SK-N-SH (cell line): ENCODE results near the gene MICALL1. TPM values are rescaled to one million over a fixed set of nuclear protein-coding genes. Genes with fewer than 3 reads are reported as not detected.

ENCODE experiments used
- CTCF ChIA-PET: fragments of 300-600, 350-600 bp; formaldehyde crosslinking; extraction: SDS; loops from one replicate; lab custom pipeline; 2021; lab: Yijun Ruan, JAX
- POLR2A ChIA-PET: fragments of 350-600 bp; sonication (Branson Sonifier 250); formaldehyde crosslinking; extraction: SDS; loops from one replicate; lab custom pipeline; 2020; ENCODE audit warnings: antibody characterized with exemption, inconsistent platforms; lab: Yijun Ruan, JAX
- DNase-seq: peaks from one replicate; pipeline ENCODE4 v3.0.0; 2012
- H2AFZ ChIP-seq: fragments of 200-600 bp; sonication (generic); 2 replicates; pipeline ENCODE4 v1.8.1; 2016; ENCODE audit warnings: antibody characterized with exemption, mild to moderate bottlenecking, low read depth
- H3F3A ChIP-seq: fragments of 200-600 bp; sonication (generic); replicated peaks from 2 replicates; pipeline ENCODE3; 2016; ENCODE audit warnings: antibody characterized with exemption, mild to moderate bottlenecking; ENCODE audit not compliant: insufficient read depth
- H3K27ac ChIP-seq, 2 experiments: fragments of 200-500 bp in 1 of 2; fragments of 200-600 bp in 1 of 2; sonication (Bioruptor generic) in 1 of 2; sonication (generic), shearing (Covaris generic) in 1 of 2; 2 replicates each; pipeline versions ENCODE4 v1.5.1 to v1.6.1; 2014 to 2016; ENCODE audit warnings: low read depth in 2 of 2, inconsistent platforms in 1 of 2, low read length in 1 of 2, mild to moderate bottlenecking in 1 of 2, mixed read lengths in 1 of 2
- H3K27me3 ChIP-seq: fragments of 200-600 bp; sonication (generic), shearing (Covaris generic); 2 replicates; pipeline ENCODE4 v1.6.1; 2016; ENCODE audit warnings: mixed run types; ENCODE audit not compliant: insufficient read depth
- H3K36me3 ChIP-seq, 2 experiments: fragments of 200-500 bp in 1 of 2; fragments of 200-600 bp in 1 of 2; sonication (Bioruptor generic) in 1 of 2; sonication (generic) in 1 of 2; replicated peaks in 1 of 2; 2 replicates each; pipeline versions ENCODE3 to v1.5.1; 2014 to 2016; ENCODE audit warnings: low read length in 1 of 2, mild to moderate bottlenecking in 1 of 2; ENCODE audit not compliant: insufficient read depth in 2 of 2, control insufficient read depth in 1 of 2
- H3K4me1 ChIP-seq, 2 experiments: fragments of 200-500 bp in 1 of 2; fragments of 200-600 bp in 1 of 2; sonication (Bioruptor generic) in 1 of 2; sonication (generic), shearing (Covaris generic) in 1 of 2; 2 replicates each; pipeline versions ENCODE4 v1.5.1 to v1.6.1; 2014 to 2016; ENCODE audit warnings: low read depth in 1 of 2, low read length in 1 of 2, mixed run types in 1 of 2; ENCODE audit not compliant: insufficient read depth in 2 of 2, control insufficient read depth in 1 of 2
- H3K4me2 ChIP-seq: fragments of 200-600 bp; sonication (generic), shearing (Covaris generic); 2 replicates; pipeline ENCODE4 v1.6.1; 2017; ENCODE audit warnings: mixed run types
- H3K4me3 ChIP-seq, 2 experiments: fragments of 200-500 bp in 1 of 2; fragments of 200-600 bp in 1 of 2; sonication (Bioruptor generic) in 1 of 2; sonication (generic), shearing (Covaris generic) in 1 of 2; 2 replicates each; pipeline versions ENCODE4 v1.5.1 to v1.8.1; 2014 to 2016; ENCODE audit warnings: low read depth in 2 of 2, inconsistent platforms in 1 of 2, low read length in 1 of 2, mild to moderate bottlenecking in 1 of 2, mixed read lengths in 1 of 2, moderate library complexity in 1 of 2
- H3K79me2 ChIP-seq: fragments of 200-600 bp; sonication (generic); 2 replicates; pipeline ENCODE4 v1.8.1; 2017; ENCODE audit warnings: mild to moderate bottlenecking; ENCODE audit not compliant: insufficient read depth
- H3K9ac ChIP-seq: fragments of 200-600 bp; sonication (generic); 2 replicates; pipeline ENCODE4 v1.6.1; 2017; ENCODE audit warnings: mixed run types
- H3K9me2 ChIP-seq: fragments of 200-600 bp; sonication (generic); 2 replicates; pipeline ENCODE4 v1.6.1; 2017; ENCODE audit warnings: mixed run types
- H3K9me3 ChIP-seq: fragments of 200-600 bp; sonication (generic); 2 replicates; pipeline ENCODE4 v1.6.1; 2017; ENCODE audit warnings: mixed run types, mild to moderate bottlenecking, moderate library complexity
- H4K20me1 ChIP-seq: fragments of 200-600 bp; sonication (generic); 2 replicates; pipeline ENCODE4 v1.6.1; 2017; ENCODE audit warnings: mild to moderate bottlenecking, mixed run types; ENCODE audit not compliant: insufficient read depth
- CHD2 ChIP-seq: fragments of 150-350 bp; IDR thresholded peaks from 2 replicates; pipeline ENCODE4 v1.6.1; 2018; ENCODE audit warnings: low read length; ENCODE audit not compliant: partially characterized antibody
- ELF1 ChIP-seq: IDR thresholded peaks from 2 replicates; pipeline ENCODE4 v1.4.0; 2012
- EP300 ChIP-seq, 2 experiments: IDR thresholded peaks; 2 replicates each; pipeline versions ENCODE4 v1.4.0 to v1.6.1; 2012; ENCODE audit warnings: borderline replicate concordance in 1 of 2, low read depth in 1 of 2, low read length in 1 of 2
- FOXJ3 ChIP-seq: sonication (generic); formaldehyde crosslinking; IDR thresholded peaks from 2 replicates; pipeline ENCODE4 v1.5.1; 2020; ENCODE audit warnings: mild to moderate bottlenecking, missing genetic modification reagents
- FOXM1 ChIP-seq: IDR thresholded peaks from 2 replicates; pipeline ENCODE4 v1.4.0; 2012; ENCODE audit warnings: low read depth, mild to moderate bottlenecking
- GATA2 ChIP-seq: sonication (generic); formaldehyde crosslinking; IDR thresholded peaks from 2 replicates; pipeline ENCODE4 v1.5.0; 2020; ENCODE audit warnings: mild to moderate bottlenecking, missing genetic modification reagents
- IRF3 ChIP-seq: fragments of 150-350 bp; IDR thresholded peaks from 2 replicates; pipeline ENCODE4 v1.6.1; 2016; ENCODE audit warnings: mild to moderate bottlenecking, low read depth, low read length
- JUND ChIP-seq: IDR thresholded peaks from 2 replicates; pipeline ENCODE4 v1.4.0; 2012
- MXI1 ChIP-seq: IDR thresholded peaks from 2 replicates; pipeline ENCODE4 v1.6.1; 2012; ENCODE audit warnings: mild to moderate bottlenecking, low read depth, low read length, improper control_type of control experiment
- NRF1 ChIP-seq: IDR thresholded peaks from 2 replicates; pipeline ENCODE4 v1.6.1; 2012; ENCODE audit warnings: low read depth, mild to moderate bottlenecking, low read length
- PBX3 ChIP-seq: IDR thresholded peaks from 2 replicates; pipeline ENCODE4; 2012
- REST ChIP-seq: IDR thresholded peaks from 2 replicates; pipeline ENCODE4 v1.6.1; 2012; ENCODE audit warnings: mild to moderate bottlenecking, low read depth, low read length, moderate library complexity
- RFX5 ChIP-seq: IDR thresholded peaks from 2 replicates; pipeline ENCODE4 v1.6.1; 2012; ENCODE audit warnings: mild to moderate bottlenecking, improper control_type of control experiment, low read length
- SIN3A ChIP-seq: IDR thresholded peaks from 2 replicates; pipeline ENCODE4 v1.6.1; 2012; ENCODE audit warnings: low read depth, mild to moderate bottlenecking, low read length, moderate library complexity, borderline replicate concordance
- SMC3 ChIP-seq: IDR thresholded peaks from 2 replicates; pipeline ENCODE4 v1.6.1; 2012; ENCODE audit warnings: low read depth, low read length, improper control_type of control experiment
- TAF1 ChIP-seq: IDR thresholded peaks from 2 replicates; pipeline ENCODE4 v1.6.1; 2012; ENCODE audit warnings: low read depth, mild to moderate bottlenecking, low read length, moderate library complexity, borderline replicate concordance
- TCF12 ChIP-seq: IDR thresholded peaks from 2 replicates; pipeline ENCODE4 v1.4.0; 2012
- TEAD4 ChIP-seq: IDR thresholded peaks from 2 replicates; pipeline ENCODE4 v1.4.0; 2012; ENCODE audit warnings: mild to moderate bottlenecking, borderline replicate concordance; ENCODE audit not compliant: insufficient read depth
- YY1 ChIP-seq: IDR thresholded peaks from 2 replicates; pipeline ENCODE4 v1.4.0; 2012; ENCODE audit warnings: low read depth, mild to moderate bottlenecking
- WGBS: methylation state at CpG from one replicate; pipeline ENCODE4 v1.1.6; 2017; ENCODE audit warnings: low lambda C conversion rate; 5-methylcytosine and 5-hydroxymethylcytosine counted together
- polyA plus RNA-seq, 3 experiments: library from polyadenylated mRNA; depleted of rRNA; stranded (reverse); fragments of >200 nt; gene quantifications; 2 replicates each; pipeline ENCODE4 v1.2.3, GENCODE V29; 2012

MICALL1 gene
- polyA plus RNA-seq, 1 of the 3 experiments (the other 2 are of a cell fraction), result 12.9 TPM

GRCh38 chr22:37926771-37927636 lies 20.9 kb downstream of the MICALL1 start:
- Histone ChIP-seq H3K36me3 (peaks cover 19 to 40% of the 10 kb centered on the region in 2 experiments), H3K9ac (no peak overlapping the region), H3K79me2 (no peaks in the 10 kb centered on the region; the same call in 1 of the 2 replicates), H3K4me2 (no peak overlapping the region), H2AFZ (no peak overlapping the region), H4K20me1 (peaks cover 8% of the 10 kb centered on the region; the same call in 1 of the 2 replicates), H3F3A (peaks cover 5% of the 10 kb centered on the region), H3K27me3 (no peaks in the 10 kb centered on the region), H3K4me3 (no peak overlapping the region), H3K27ac (no peak overlapping the region), H3K9me3 (no peaks in the 10 kb centered on the region), H3K4me1 (no peaks in the 10 kb centered on the region), H3K9me2 (no peaks in the 10 kb centered on the region)
- POLR2A ChIA-PET, result no interaction called here
- CTCF ChIA-PET, result interaction anchor here (1.0 to 1.2 kb wide), 2 partner anchors 39 to 110 kb away, joined by 3 to 4 read pairs; no protein-coding TSS in a partner anchor
- 97% methylated on average over 26 of the region's 32 CpGs for WGBS
- TF ChIP-seq TAF1 (no peak), TEAD4 (no peak), FOXM1 (no peak), CHD2 (no peak), GATA2 (CRISPR knock-in tag) (no peak), RFX5 (no peak), SIN3A (no peak), IRF3 (no peak), MXI1 (no peak), YY1 (no peak), TCF12 (no peak), ELF1 (no peak), REST (no peak), SMC3 (no peak), EP300 (IDR thresholded peaks at IDR 0.05; ENCODE audit: borderline replicate concordance in 1 of 2, low read depth in 1 of 2, low read length in 1 of 2) (no peak), NRF1 (no peak), PBX3 (no peak), JUND (no peak), FOXJ3 (CRISPR knock-in tag) (no peak)
- DNase-seq, result peak; percentile 15
